ENCODE measurements around the gene SART1.

The SART1 gene

GRCh38 chr11:65968600-65969482 is 7.3 kb downstream of the SART1 start:
- no peak for DNase-seq

GRCh38 chr11:65972116-65972515 is 10.6 kb downstream of the SART1 start:
- DNase-seq, result no peak

DNA sequence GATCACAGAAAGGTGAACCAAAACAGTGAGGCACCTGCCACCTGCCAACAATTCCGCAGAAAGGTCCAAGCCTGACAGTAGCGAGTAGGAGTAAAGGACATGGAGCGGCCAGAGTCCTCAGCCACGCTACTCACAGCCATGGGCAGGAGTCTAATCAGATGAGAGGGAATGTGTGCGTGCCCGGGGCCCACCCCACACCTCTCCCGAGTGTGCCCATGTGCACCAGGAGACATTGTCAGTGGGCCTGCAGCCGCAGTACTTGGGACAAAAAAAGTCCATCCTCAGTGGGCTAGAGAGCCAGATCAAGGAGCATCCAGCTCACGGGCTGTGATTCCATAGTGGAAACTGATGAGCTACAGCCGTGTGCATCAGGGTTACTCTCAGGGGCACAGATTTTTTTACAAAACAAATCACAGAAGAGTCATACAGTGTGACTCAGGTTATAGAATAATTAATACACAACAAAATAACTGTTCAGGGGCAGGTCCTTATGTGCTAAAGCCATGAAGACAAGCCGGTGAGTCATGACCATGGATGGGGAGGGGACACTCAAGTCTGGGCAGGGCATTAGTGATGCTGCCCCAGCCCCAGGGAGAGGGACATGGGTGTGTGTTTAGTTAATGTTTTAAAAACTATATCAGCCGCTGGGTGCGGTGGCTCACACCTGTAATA is 12.0 kb downstream of the SART1 start:
- DNase-seq, result no peak

DNA sequence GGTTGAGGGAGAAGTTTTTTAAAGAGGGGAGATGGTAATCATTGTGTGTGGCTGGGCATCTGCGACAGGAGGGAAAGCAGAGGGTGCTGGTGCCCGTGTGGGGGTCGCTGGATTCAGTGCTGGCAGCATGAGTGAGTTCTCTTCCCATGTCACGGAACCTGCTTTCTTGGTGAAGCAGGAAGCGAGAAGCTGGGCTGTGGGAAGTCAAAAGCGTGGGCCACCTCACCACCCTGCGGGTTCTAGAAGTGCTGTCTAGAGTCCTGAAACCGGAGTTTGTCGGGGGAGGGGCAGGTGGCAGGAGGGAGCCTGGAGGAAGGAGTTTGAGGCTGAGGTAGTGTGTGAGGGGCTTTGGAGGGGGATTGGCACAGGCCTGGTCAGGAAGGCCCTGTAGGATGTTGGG is 14.2 kb downstream of the SART1 start:
- DNase-seq, result no peak

- DNase-seq, result no peak
Measured at GRCh38 chr11:65976216-65977176, 15.0 kb downstream of the SART1 start.

- no peak for DNase-seq
Measured at GRCh38 chr11:65977621-65978390, 16.3 kb downstream of the SART1 start.

DNA sequence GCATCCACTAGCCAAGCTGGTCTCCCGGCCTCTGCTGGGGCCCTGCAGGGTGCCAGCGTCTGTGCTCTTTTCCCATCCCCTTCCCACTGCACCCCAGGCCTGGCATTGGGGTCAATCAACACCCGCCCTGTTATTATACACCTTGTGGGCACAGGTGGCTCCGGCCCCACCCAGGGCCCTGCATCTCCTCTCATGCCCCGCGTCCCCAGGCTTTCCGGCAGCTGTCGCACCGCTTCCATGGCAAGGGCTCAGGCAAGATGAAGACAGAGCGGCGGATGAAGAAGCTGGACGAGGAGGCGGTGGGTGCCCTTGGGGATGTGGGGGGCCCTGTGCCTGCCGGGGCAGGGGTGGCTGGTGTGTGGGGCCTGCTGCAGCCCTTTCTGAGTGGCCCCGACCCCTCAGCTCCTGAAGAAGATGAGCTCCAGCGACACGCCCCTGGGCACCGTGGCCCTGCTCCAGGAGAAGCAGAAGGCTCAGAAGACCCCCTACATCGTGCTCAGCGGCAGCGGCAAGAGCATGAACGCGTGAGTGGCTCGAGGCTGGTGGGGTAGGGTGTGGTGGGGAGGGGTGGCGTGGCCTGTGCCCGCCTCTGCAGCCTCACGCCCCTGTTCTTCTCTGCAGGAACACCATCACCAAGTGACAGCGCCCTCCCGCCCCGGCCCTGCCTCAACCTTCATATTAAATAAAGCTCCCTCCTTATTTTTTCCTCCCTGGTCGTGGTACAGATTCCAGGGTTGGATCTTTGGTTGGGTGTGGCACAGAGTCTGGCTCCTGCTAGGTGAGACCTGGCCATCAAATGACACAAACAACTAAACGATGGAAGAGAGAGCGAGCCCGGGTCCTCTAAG is 17.1 kb downstream of the SART1 start:
- DNase-seq, result no peak

GRCh38 chr11:65979261-65979759 is 17.8 kb downstream of the SART1 start:
- no peak for DNase-seq

DNA sequence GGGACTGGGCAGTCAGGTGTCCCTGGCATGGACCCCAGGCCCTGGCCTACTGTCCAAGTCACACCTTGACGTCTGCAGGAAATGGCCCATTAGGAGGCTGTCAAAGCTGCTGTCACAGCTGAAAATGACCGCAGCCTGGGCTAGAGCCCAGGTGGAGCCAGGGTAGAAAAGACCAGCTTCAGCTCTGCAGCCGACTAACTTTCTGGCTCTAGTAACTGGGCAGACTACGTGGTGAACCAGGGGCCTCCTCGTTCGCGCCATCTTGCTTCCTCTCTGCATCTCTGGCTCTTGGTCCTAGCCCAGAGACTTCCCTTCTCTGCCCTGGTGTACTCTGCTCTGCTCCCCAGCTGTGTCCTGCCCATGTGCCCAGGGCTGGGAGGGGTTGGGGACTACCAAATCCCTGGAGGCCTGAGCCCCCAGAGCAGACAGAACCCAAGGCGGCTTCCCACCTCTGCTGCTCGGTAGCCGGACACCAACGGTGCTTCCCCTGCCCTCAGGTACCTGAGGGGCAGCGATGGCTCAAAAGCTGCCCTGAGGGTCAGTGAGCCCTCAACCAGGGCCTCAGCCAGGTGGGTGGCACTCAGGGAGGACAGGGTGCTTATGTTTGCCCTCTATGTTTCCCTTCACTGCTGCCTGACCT is 19.7 kb downstream of the SART1 start:
- DNase-seq, result no peak

GRCh38 chr11:65981972-65982823 is 20.7 kb downstream of the SART1 start:
- DNase-seq, result no peak

GRCh38 chr11:65982824-65983588 is 21.5 kb downstream of the SART1 start:
- no peak for DNase-seq

DNA sequence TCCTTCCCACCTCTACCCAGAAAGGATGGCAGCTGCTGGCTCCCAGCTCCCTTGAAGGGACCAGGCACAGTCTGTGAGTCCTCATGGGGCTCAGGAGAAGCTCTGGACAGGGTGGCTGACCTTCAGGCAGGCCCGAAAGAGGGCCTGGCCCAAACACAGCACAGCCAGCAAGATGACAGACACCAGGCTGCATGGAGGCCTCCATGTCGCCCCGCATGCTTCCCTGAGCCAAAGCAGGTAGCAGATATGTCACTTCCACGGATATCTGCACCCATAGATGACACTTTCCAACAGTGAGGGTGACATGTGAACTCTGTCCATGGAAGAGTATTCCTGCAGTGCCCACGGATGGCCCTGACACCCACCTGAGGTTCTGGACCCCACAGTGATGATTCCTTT is 22.1 kb downstream of the SART1 start:
- no peak for DNase-seq

GRCh38 chr11:65987336-65987735 is 25.8 kb downstream of the SART1 start:
- no peak for DNase-seq

DNA sequence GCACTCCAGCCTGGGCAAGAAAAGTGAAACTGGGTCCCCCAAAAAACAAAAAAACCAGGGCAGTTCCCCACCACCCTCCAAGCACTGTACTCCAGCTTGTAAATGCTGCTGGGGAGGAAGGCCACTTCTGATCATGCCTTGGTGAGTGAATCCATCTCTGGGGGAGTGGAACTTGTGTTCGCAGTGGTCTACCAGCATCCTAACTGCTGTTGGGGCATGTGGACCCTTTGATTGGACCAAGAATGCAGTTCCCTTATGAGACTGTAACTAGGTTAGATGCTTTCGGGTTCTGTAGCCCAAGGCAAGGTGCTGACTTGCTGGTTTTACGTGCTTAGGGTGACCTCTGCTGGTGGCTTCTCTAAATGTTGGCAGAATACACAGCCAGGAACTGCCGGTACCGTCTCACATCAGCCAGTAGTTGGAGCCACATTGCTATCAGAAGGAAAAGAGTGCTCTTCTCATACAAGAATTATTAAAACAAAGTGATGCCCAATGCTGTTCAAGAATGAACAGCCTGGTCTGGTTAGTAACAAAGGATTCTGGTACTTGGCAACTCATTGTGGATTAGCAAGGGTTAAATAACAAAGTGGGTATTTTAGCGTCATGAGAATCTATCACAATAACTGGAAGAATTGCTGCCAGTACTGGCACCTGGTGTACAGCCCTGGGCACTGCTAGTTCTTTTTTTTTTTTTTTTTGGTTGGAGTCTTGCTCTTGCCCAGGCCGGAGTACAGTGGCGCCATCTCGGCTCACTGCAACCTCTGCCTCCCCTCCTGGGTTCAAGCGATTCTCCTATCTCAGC is 27.5 kb downstream of the SART1 start:
- DNase-seq, result peak; percentile 88 to 92

- DNase-seq, result no peak
Measured at GRCh38 chr11:65992056-65992455, 30.5 kb downstream of the SART1 start.

DNA sequence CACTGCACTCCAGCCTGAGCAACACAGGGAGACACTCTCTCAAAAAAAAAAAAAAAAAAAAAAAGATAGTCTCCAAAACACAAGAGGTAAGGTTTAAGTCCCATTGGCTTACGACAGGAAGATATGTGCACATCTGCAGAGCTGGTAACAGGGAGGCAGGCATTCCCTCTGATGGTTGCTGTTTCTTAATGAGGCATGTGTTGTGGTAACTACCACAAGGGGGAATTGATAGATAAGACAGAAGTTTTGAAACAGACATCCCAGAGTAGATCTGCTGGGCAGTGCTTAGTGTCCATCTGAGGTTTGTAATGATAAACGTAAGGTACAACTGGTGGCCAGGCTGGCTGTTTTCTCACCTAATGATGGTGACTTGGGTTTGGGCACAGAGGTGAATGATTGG is 35.8 kb downstream of the SART1 start:
- no peak for DNase-seq

GRCh38 chr11:66001942-66002647 is 40.6 kb downstream of the SART1 start, which contains the start of the genes BANF1 and EIF1AD:
Gene BANF1 (plus strand): TSS chr11:66002503. CDS start chr11:66003251, 748 bp downstream.
Gene EIF1AD (minus strand): TSS chr11:66002157. CDS start chr11:66000389, 1,768 bp downstream.
- peak; percentile 86 to 89 for DNase-seq

All from stimulated activated CD4-positive, alpha-beta T cell treated with anti-CD3 and anti-CD28 coated beads, Interleukin-2, amount 100 ng/mL, for 48 hours (primary cell).